Upper lobe of right lung (tissue), 1 donor: ENCODE results near the gene C22orf15. TPM values are rescaled to one million over a fixed set of nuclear protein-coding genes. Genes with fewer than 3 reads are reported as not detected.

Experiments
- ATAC-seq: fragments of 200-7000 bp; cut with Tn5 transposase; one replicate; pipeline ENCODE4 v1.9.1; 2020; ENCODE audit warnings: mild to moderate bottlenecking, moderate library complexity
- DNase-seq: peaks from one replicate; pipeline ENCODE4 v3.0.0-alpha.2; 2020
- H3K27ac ChIP-seq: fragments of 200-600 bp; one replicate; pipeline ENCODE4 v1.8.0; 2022
- H3K27me3 ChIP-seq: fragments of 200-600 bp; one replicate; pipeline ENCODE4 v1.8.0; 2022; ENCODE audit warnings: mild to moderate bottlenecking
- H3K36me3 ChIP-seq: fragments of 200-600 bp; one replicate; pipeline ENCODE4 v1.8.0; 2022
- H3K4me1 ChIP-seq: fragments of 200-600 bp; one replicate; pipeline ENCODE4 v1.8.0; 2022
- H3K4me3 ChIP-seq: fragments of 200-600 bp; one replicate; pipeline ENCODE4 v1.8.0; 2022; ENCODE audit warnings: mild to moderate bottlenecking
- H3K9me3 ChIP-seq: fragments of 200-600 bp; one replicate; pipeline ENCODE4 v1.8.0; 2022
- CTCF ChIP-seq: fragments of 200-600 bp; IDR thresholded peaks from one replicate; pipeline ENCODE4 v1.8.0; 2022; ENCODE audit warnings: antibody characterized with exemption
- intact Hi-C: fragments of 100-400 bp; cut with DNase I; formaldehyde crosslinking; loops from one replicate; pipeline ENCODE4 v1.11.0; 2022
- total RNA-seq: library from RNA; stranded (reverse); fragmentation: NEBNext Ultra II Directional; extraction: Animal tissue kit (Norgen Biotek cat#: 25700); gene quantifications from one replicate; pipeline ENCODE4 v1.2.1, GENCODE V29; 2021
- donor health status: DM: no; HTN: yes; CAD: no; lungs with severe emphysema.

The C22orf15 gene
- total RNA-seq, 1 donor from 2014 or later: not detected

- intact Hi-C loops: no loop called here
Measured at GRCh38 chr22:23781065-23781464, 18.3 kb downstream of the C22orf15 start.

GRCh38 chr22:23781511-23782183 is 18.9 kb downstream of the C22orf15 start:
- no peak for DNase-seq
- no peak for TF ChIP-seq CTCF

More at GRCh38 chr22:23781065-23781464, 18.3 kb downstream of the C22orf15 start:
- no peak for TF ChIP-seq CTCF
- no peak for ATAC-seq
- Histone ChIP-seq H3K9me3 (no peaks in the 10 kb centered on the region), H3K27me3 (no peaks in the 10 kb centered on the region), H3K36me3 (no peaks in the 10 kb centered on the region), H3K4me3 (no peak overlapping the region), H3K4me1 (peaks cover 1% of the 10 kb centered on the region), H3K27ac (no peak overlapping the region)
- no peak for DNase-seq

GRCh38 chr22:23782252-23782651 is 19.5 kb downstream of the C22orf15 start:
- Histone ChIP-seq H3K4me3 (no peak overlapping the region), H3K4me1 (peaks cover 7% of the 10 kb centered on the region), H3K27me3 (no peaks in the 10 kb centered on the region), H3K27ac (no peak overlapping the region), H3K36me3 (no peaks in the 10 kb centered on the region), H3K9me3 (no peaks in the 10 kb centered on the region)
- intact Hi-C loops: no loop called here
- ATAC-seq: no peak
- no peak for DNase-seq
- TF ChIP-seq CTCF: no peak

More at GRCh38 chr22:23781511-23782183, 18.9 kb downstream of the C22orf15 start:
- H3K27me3 ChIP-seq: no peaks in the 10 kb centered on the region
- H3K27ac ChIP-seq: no peak overlapping the region
- H3K36me3 ChIP-seq: no peaks in the 10 kb centered on the region
- H3K9me3 ChIP-seq: no peaks in the 10 kb centered on the region
- intact Hi-C loops: no loop called here
- no peak for ATAC-seq
- H3K4me3 ChIP-seq: no peak overlapping the region
- peaks cover 7% of the 10 kb centered on the region for H3K4me1 ChIP-seq

- intact Hi-C loops: no loop called here
- ATAC-seq (no peak), DNase-seq (no peak)
- Histone ChIP-seq H3K9me3 (no peaks in the 10 kb centered on the region), H3K36me3 (no peaks in the 10 kb centered on the region), H3K4me3 (no peak overlapping the region), H3K4me1 (peaks cover 10% of the 10 kb centered on the region), H3K27ac (no peak overlapping the region), H3K27me3 (no peaks in the 10 kb centered on the region)
- TF ChIP-seq CTCF: no peak
Measured at GRCh38 chr22:23782703-23783102, 19.9 kb downstream of the C22orf15 start.

- intact Hi-C loops: no loop called here
- no peak for TF ChIP-seq CTCF
- no peak for DNase-seq
Measured at GRCh38 chr22:23783265-23784150, 20.7 kb downstream of the C22orf15 start.

More at GRCh38 chr22:23783265-23784150, 20.7 kb downstream of the C22orf15 start:
- no peak overlapping the region for H3K27ac ChIP-seq
- H3K4me3 ChIP-seq: no peak overlapping the region
- peaks cover 18% of the 10 kb centered on the region for H3K4me1 ChIP-seq
- H3K27me3 ChIP-seq: no peaks in the 10 kb centered on the region
- no peaks in the 10 kb centered on the region for H3K36me3 ChIP-seq
- ATAC-seq: no peak
- H3K9me3 ChIP-seq: no peaks in the 10 kb centered on the region
